HEK293 (cell line): Measurements from ENCODE around the gene RTP5.

Source experiments
- CTCF ChIA-PET: fragments of 350-600 bp; formaldehyde crosslinking; extraction: SDS; loops from one replicate; lab custom pipeline; 2021; ENCODE audit warnings: antibody characterized with exemption; lab: Yijun Ruan, JAX
- POLR2A ChIA-PET: fragments of 300-600 bp; formaldehyde crosslinking; extraction: SDS; loops from one replicate; lab custom pipeline; 2020; ENCODE audit warnings: antibody characterized with exemption, inconsistent platforms; lab: Yijun Ruan, JAX
- H3K27ac ChIP-seq: fragments of 200-500 bp; sonication (Bioruptor generic); 2 replicates; pipeline ENCODE4 v1.5.1; 2014; ENCODE audit warnings: low read depth, low read length, control low read depth, inconsistent platforms; ENCODE audit errors: extremely low read depth
- H3K36me3 ChIP-seq, 2 experiments: fragments of 200-500 bp in 1 of 2; sonication (Bioruptor generic) in 1 of 2; 1 replicate in 1 of 2; 2 replicates in 1 of 2; pipeline ENCODE4 v1.5.1; 2014 to 2017; ENCODE audit warnings: inconsistent platforms in 2 of 2, low read length in 2 of 2; ENCODE audit not compliant: control insufficient read depth in 2 of 2, insufficient read depth in 1 of 2
- H3K4me1 ChIP-seq: fragments of 200-500 bp; sonication (Bioruptor generic); 2 replicates; pipeline ENCODE4 v1.5.1; 2014; ENCODE audit warnings: mild to moderate bottlenecking, low read length, inconsistent platforms; ENCODE audit not compliant: control insufficient read depth, insufficient read depth
- H3K4me3 ChIP-seq: 2 replicates; pipeline ENCODE4 v1.5.1; 2011; ENCODE audit warnings: low read depth, mild to moderate bottlenecking, control low read depth, low read length, moderate library complexity
- H3K9me3 ChIP-seq: fragments of 200-500 bp; sonication (Bioruptor generic); 2 replicates; pipeline ENCODE4 v1.5.1; 2014; ENCODE audit warnings: low read depth, low read length, inconsistent platforms; ENCODE audit not compliant: control insufficient read depth, insufficient read depth
- FEZF1 ChIP-seq: fragments of 450-650 bp; formaldehyde crosslinking; IDR thresholded peaks from 2 replicates; pipeline ENCODE4 v1.5.1; 2016; ENCODE audit warnings: missing biosample characterization, missing genetic modification characterization
- GFI1B ChIP-seq: fragments of 450-650 bp; formaldehyde crosslinking; IDR thresholded peaks from 2 replicates; pipeline ENCODE4 v1.5.1; 2016; ENCODE audit warnings: missing biosample characterization, missing genetic modification characterization
- HOXA7 ChIP-seq: sonication (generic); formaldehyde crosslinking; IDR thresholded peaks from 2 replicates; pipeline ENCODE4 v1.8.1; 2022; ENCODE audit warnings: missing genetic modification reagents, borderline replicate concordance
- REST ChIP-seq: fragments of 450-650 bp; formaldehyde crosslinking; IDR thresholded peaks from 2 replicates; pipeline ENCODE4 v1.5.1; 2016; ENCODE audit warnings: missing biosample characterization, missing genetic modification characterization
- SP3 ChIP-seq: fragments of 450-650 bp; formaldehyde crosslinking; IDR thresholded peaks from 2 replicates; pipeline ENCODE4 v1.5.1; 2016; ENCODE audit warnings: missing biosample characterization, missing genetic modification characterization
- TCF7L2 ChIP-seq: IDR thresholded peaks from 2 replicates; pipeline ENCODE4 v1.6.1; 2011; ENCODE audit warnings: low read depth, mild to moderate bottlenecking, inconsistent platforms, low read length, moderate library complexity, borderline replicate concordance
- ZBTB48 ChIP-seq: fragments of 450-650 bp; formaldehyde crosslinking; IDR thresholded peaks from 2 replicates; pipeline ENCODE4 v1.5.1; 2016; ENCODE audit warnings: missing biosample characterization, missing genetic modification characterization
- ZBTB7A ChIP-seq: fragments of 450-650 bp; formaldehyde crosslinking; IDR thresholded peaks from 2 replicates; pipeline ENCODE4 v1.5.1; 2016; ENCODE audit warnings: low read depth, missing biosample characterization, missing genetic modification characterization
- ZNF138 ChIP-seq: fragments of 450-650 bp; formaldehyde crosslinking; IDR thresholded peaks from 2 replicates; pipeline ENCODE4 v1.5.1; 2016; ENCODE audit warnings: missing biosample characterization, missing genetic modification characterization, borderline replicate concordance
- ZNF24 ChIP-seq: fragments of 450-650 bp; formaldehyde crosslinking; IDR thresholded peaks from 2 replicates; pipeline ENCODE4 v1.5.1; 2016; ENCODE audit warnings: missing biosample characterization, missing genetic modification characterization
- ZNF248 ChIP-seq: fragments of 450-650 bp; formaldehyde crosslinking; IDR thresholded peaks from 2 replicates; pipeline ENCODE4 v1.5.1; 2017; ENCODE audit warnings: missing biosample characterization, missing genetic modification characterization
- ZNF280D ChIP-seq: fragments of 450-650 bp; formaldehyde crosslinking; IDR thresholded peaks from 2 replicates; pipeline ENCODE4 v1.5.1; 2016; ENCODE audit warnings: missing biosample characterization, missing genetic modification characterization
- ZNF302 ChIP-seq: fragments of 450-650 bp; formaldehyde crosslinking; IDR thresholded peaks from 2 replicates; pipeline ENCODE4 v1.5.1; 2016; ENCODE audit warnings: missing biosample characterization, missing genetic modification characterization, low read depth
- ZNF354C ChIP-seq: fragments of 450-650 bp; formaldehyde crosslinking; IDR thresholded peaks from 2 replicates; pipeline ENCODE4 v1.5.1; 2016; ENCODE audit warnings: missing biosample characterization, missing genetic modification characterization, low read depth, borderline replicate concordance
- ZNF394 ChIP-seq: fragments of 450-650 bp; formaldehyde crosslinking; IDR thresholded peaks from 2 replicates; pipeline ENCODE4 v1.5.1; 2016; ENCODE audit warnings: missing biosample characterization, missing genetic modification characterization, mild to moderate bottlenecking, moderate library complexity, borderline replicate concordance
- ZNF513 ChIP-seq: fragments of 450-650 bp; IDR thresholded peaks from 2 replicates; pipeline ENCODE4 v1.5.1; 2018; ENCODE audit warnings: missing biosample characterization, missing genetic modification characterization
- ZNF530 ChIP-seq: fragments of 450-650 bp; formaldehyde crosslinking; IDR thresholded peaks from 2 replicates; pipeline ENCODE4 v1.5.1; 2016; ENCODE audit warnings: low read depth, missing biosample characterization, missing genetic modification characterization
- ZNF580 ChIP-seq: fragments of 450-650 bp; formaldehyde crosslinking; IDR thresholded peaks from 2 replicates; pipeline ENCODE4 v1.5.1; 2016; ENCODE audit warnings: missing biosample characterization, missing genetic modification characterization

Gene RTP5

GRCh38 chr2:241841181-241842066 lies 28.1 kb upstream of the RTP5 start:
- Histone ChIP-seq H3K9me3 (no peaks in the 10 kb centered on the region), H3K4me3 (no peak overlapping the region), H3K4me1 (no peaks in the 10 kb centered on the region), H3K36me3 (no peaks in the 10 kb centered on the region), H3K27ac (no peak overlapping the region)
- ChIA-PET POLR2A (interaction anchor here (1.2 kb wide), 1 partner anchor 155 kb away, joined by 4 read pairs; the partner anchor contains the start of gene DTYMK), CTCF (interaction anchor here (0.6 kb wide), 1 partner anchor 162 kb away, joined by 3 read pairs; no protein-coding TSS in a partner anchor)
- TF ChIP-seq ZNF138, result no peak
- TF ChIP-seq ZNF280D (tag by site-specific recombination), result no peak
- TF ChIP-seq ZNF580, result no peak
- TF ChIP-seq HOXA7 (CRISPR knock-in tag), result no peak
- no peak for TF ChIP-seq ZNF354C (tag by site-specific recombination)
- TF ChIP-seq REST, result no peak
- TF ChIP-seq ZNF394 (tag by site-specific recombination), result no peak
- TF ChIP-seq GFI1B, result no peak
- TF ChIP-seq ZNF24 (tag by site-specific recombination), result no peak
- TF ChIP-seq ZNF248, result no peak
- no peak for TF ChIP-seq FEZF1
- no peak for TF ChIP-seq TCF7L2
- TF ChIP-seq ZNF302 (tag by site-specific recombination), result no peak
- TF ChIP-seq ZNF530 (tag by site-specific recombination), result no peak
- no peak for TF ChIP-seq ZBTB48
- TF ChIP-seq ZBTB7A (tag by site-specific recombination), result no peak
- TF ChIP-seq SP3 (tag by site-specific recombination), result no peak
- TF ChIP-seq ZNF513 (tag by site-specific recombination), result no peak
